ENCODE results near the gene RHOBTB1.

GRCh38 chr10:60976687-60977086 is 32.7 kb upstream of the RHOBTB1 start:
- TF ChIP-seq, protein P1, sequence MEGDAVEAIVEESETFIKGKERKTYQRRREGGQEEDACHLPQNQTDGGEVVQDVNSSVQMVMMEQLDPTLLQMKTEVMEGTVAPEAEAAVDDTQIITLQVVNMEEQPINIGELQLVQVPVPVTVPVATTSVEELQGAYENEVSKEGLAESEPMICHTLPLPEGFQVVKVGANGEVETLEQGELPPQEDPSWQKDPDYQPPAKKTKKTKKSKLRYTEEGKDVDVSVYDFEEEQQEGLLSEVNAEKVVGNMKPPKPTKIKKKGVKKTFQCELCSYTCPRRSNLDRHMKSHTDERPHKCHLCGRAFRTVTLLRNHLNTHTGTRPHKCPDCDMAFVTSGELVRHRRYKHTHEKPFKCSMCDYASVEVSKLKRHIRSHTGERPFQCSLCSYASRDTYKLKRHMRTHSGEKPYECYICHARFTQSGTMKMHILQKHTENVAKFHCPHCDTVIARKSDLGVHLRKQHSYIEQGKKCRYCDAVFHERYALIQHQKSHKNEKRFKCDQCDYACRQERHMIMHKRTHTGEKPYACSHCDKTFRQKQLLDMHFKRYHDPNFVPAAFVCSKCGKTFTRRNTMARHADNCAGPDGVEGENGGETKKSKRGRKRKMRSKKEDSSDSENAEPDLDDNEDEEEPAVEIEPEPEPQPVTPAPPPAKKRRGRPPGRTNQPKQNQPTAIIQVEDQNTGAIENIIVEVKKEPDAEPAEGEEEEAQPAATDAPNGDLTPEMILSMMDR (IDR thresholded peaks at IDR 0.05): no peak
- TF ChIP-seq POLR2AphosphoS5 (IDR thresholded peaks at IDR 0.05; ENCODE audit: low read depth, low read length): no peak
- TF ChIP-seq TCF7L2 (IDR thresholded peaks at IDR 0.05; ENCODE audit: low read depth, low read length): no peak
- no peak for TF ChIP-seq REST (IDR thresholded peaks at IDR 0.05; ENCODE audit: insufficient read depth in 1 of 2, low read depth in 2 of 2, low read length in 1 of 2)

Data from Panc1 (cell line).